GM10248 (cell line): Measurements from ENCODE around the gene CCNI.

ENCODE experiments used
- CTCF ChIA-PET: fragments of 300-600 bp; sonication (Branson Sonifier 250); formaldehyde crosslinking; extraction: SDS; loops from one replicate; lab custom pipeline; 2021; ENCODE audit warnings: antibody characterized with exemption; lab: Yijun Ruan, JAX
- POLR2A ChIA-PET: fragments of 350-650 bp; sonication (Branson Sonifier 250); formaldehyde crosslinking; extraction: SDS; loops from one replicate; lab custom pipeline; 2020; ENCODE audit warnings: antibody characterized with exemption; lab: Yijun Ruan, JAX
- DNase-seq: peaks from one replicate; pipeline ENCODE4 v3.0.0; 2012; ENCODE audit errors: extremely low spot score
- CTCF ChIP-seq: IDR thresholded peaks from 2 replicates; pipeline ENCODE4 v1.5.1; 2012; ENCODE audit warnings: mild to moderate bottlenecking, low read depth; ENCODE audit errors: extremely low read depth, missing control alignments, control extremely low read depth

CCNI gene

GRCh38 chr4:77075869-77076799 lies at the start of gene CCNI:
CCNI (minus strand) TSS chr4:77075989; CDS start chr4:77066362, 9,627 bp downstream.
- no peak for TF ChIP-seq CTCF
- ChIA-PET CTCF (interaction anchor here (0.7 to 8.8 kb wide), 4 partner anchors 18 to 127 kb away, joined by 3 to 69 read pairs (median 4); no protein-coding TSS in a partner anchor), POLR2A (interaction anchor here (1.0 kb wide), 1 partner anchor 14 kb away, joined by 4 read pairs; no protein-coding TSS in a partner anchor)

GRCh38 chr4:77124576-77124975 lies 48.8 kb upstream of the CCNI start:
- POLR2A ChIA-PET: no interaction called here
- DNase-seq: no peak
- no peak for TF ChIP-seq CTCF
- CTCF ChIA-PET: interaction anchor here (1.8 to 10.0 kb wide), 5 partner anchors 19 to 80 kb away, joined by 4 to 95 read pairs (median 7); no protein-coding TSS in a partner anchor

More at GRCh38 chr4:77075869-77076799, at the start of gene CCNI:
- DNase-seq: peak; percentile 91

- TF ChIP-seq CTCF: no peak
- CTCF ChIA-PET: interaction anchor here (0.9 to 10.0 kb wide), 6 partner anchors 14 to 81 kb away, joined by 4 to 95 read pairs (median 4); no protein-coding TSS in a partner anchor
- DNase-seq: no peak
- POLR2A ChIA-PET: no interaction called here
These were observed 47.6 kb upstream of the CCNI start for GRCh38 chr4:77123411-77123810.

GRCh38 chr4:77122656-77123055 lies 46.9 kb upstream of the CCNI start:
- ChIA-PET CTCF (interaction anchor here (1.5 to 10.0 kb wide), 4 partner anchors 17 to 82 kb away, joined by 4 to 95 read pairs (median 6); no protein-coding TSS in a partner anchor), POLR2A (no interaction called here)
- no peak for TF ChIP-seq CTCF
- DNase-seq: no peak

GRCh38 chr4:77121736-77122240 lies 46.0 kb upstream of the CCNI start:
- ChIA-PET CTCF (interaction anchor here (1.0 to 10.0 kb wide), 7 partner anchors 12 to 201 kb away, joined by 3 to 95 read pairs (median 5); no protein-coding TSS in a partner anchor), POLR2A (no interaction called here)
- DNase-seq: no peak
- no peak for TF ChIP-seq CTCF

GRCh38 chr4:77120886-77121508 lies 45.2 kb upstream of the CCNI start:
- POLR2A ChIA-PET: no interaction called here
- TF ChIP-seq CTCF: peak; percentile 19
- DNase-seq: peak; percentile 43
- CTCF ChIA-PET: interaction anchor here (0.7 to 10.0 kb wide), 13 partner anchors 8 to 200 kb away, joined by 3 to 95 read pairs (median 4); no protein-coding TSS in a partner anchor
